CD14-positive monocyte (primary cell): ENCODE results near the gene MYL6B. TPM values are rescaled to one million over a fixed set of nuclear protein-coding genes. Genes with fewer than 3 reads are reported as not detected.

Experiments
- DNase-seq, 3 donors: peaks; one replicate each; pipeline ENCODE4 v3.0.0-alpha.2; 2011 to 2022
- H2AFZ ChIP-seq: 2 replicates; pipeline ENCODE4 v1.6.0; 2012; ENCODE audit warnings: mild to moderate bottlenecking, low read depth, low read length, inconsistent platforms; ENCODE audit not compliant: insufficient read depth, poor library complexity, severe bottlenecking
- H3K27ac ChIP-seq, 2 donors: 1 replicate in 1 of 2; 2 replicates in 1 of 2; pipeline ENCODE4 v1.5.1; 2012 to 2013; ENCODE audit warnings: low read length in 2 of 2, control low read depth in 1 of 2, inconsistent platforms in 1 of 2, low read depth in 1 of 2, mild to moderate bottlenecking in 1 of 2
- H3K27me3 ChIP-seq, 2 donors: one replicate each; pipeline versions ENCODE4 v1.6.0 to v1.6.1; 2011 to 2013; ENCODE audit warnings: low read length in 2 of 2; ENCODE audit not compliant: control insufficient read depth in 2 of 2, insufficient read depth in 2 of 2
- H3K36me3 ChIP-seq, 2 donors: replicated peaks in 1 of 2; 1 replicate in 1 of 2; 2 replicates in 1 of 2; pipeline versions ENCODE4 v1.5.1 to v1.6.1; 2012 to 2013; ENCODE audit warnings: low read length in 2 of 2, control low read depth in 1 of 2, inconsistent platforms in 1 of 2, mild to moderate bottlenecking in 1 of 2; ENCODE audit not compliant: insufficient read depth in 2 of 2, control insufficient read depth in 1 of 2
- H3K4me1 ChIP-seq, 2 donors: 1 replicate in 1 of 2; 2 replicates in 1 of 2; pipeline versions ENCODE4 v1.5.1 to v1.6.1; 2012 to 2013; ENCODE audit warnings: low read length in 2 of 2, control low read depth in 1 of 2, inconsistent platforms in 1 of 2, mild to moderate bottlenecking in 1 of 2, moderate library complexity in 1 of 2; ENCODE audit not compliant: insufficient read depth in 2 of 2, control insufficient read depth in 1 of 2
- H3K4me2 ChIP-seq: replicated peaks from 2 replicates; pipeline ENCODE3; 2012; ENCODE audit warnings: low read length, moderate library complexity, mild to moderate bottlenecking; ENCODE audit not compliant: poor library complexity, severe bottlenecking; ENCODE audit errors: extremely low read depth
- H3K4me3 ChIP-seq, 3 experiments: fragments of 200-600 bp in 1 of 3; sonication (generic) in 1 of 3; replicated peaks in 1 of 3; 1 replicate in 2 of 3; 2 replicates in 1 of 3; pipeline ENCODE4 v1.5.1; 2011 to 2013; ENCODE audit warnings: low read length in 3 of 3, mild to moderate bottlenecking in 3 of 3, control low read depth in 2 of 3, low read depth in 2 of 3, inconsistent platforms in 1 of 3, moderate library complexity in 1 of 3
- H3K79me2 ChIP-seq: 2 replicates; pipeline ENCODE4 v1.6.0; 2012; ENCODE audit warnings: mild to moderate bottlenecking, control low read depth, inconsistent platforms, low read length, moderate library complexity; ENCODE audit not compliant: insufficient read depth
- H3K9ac ChIP-seq: 2 replicates; pipeline ENCODE4 v1.6.0; 2017; ENCODE audit warnings: low read length, mild to moderate bottlenecking; ENCODE audit not compliant: insufficient read depth, poor library complexity, severe bottlenecking
- H3K9me3 ChIP-seq, 2 donors: replicated peaks in 1 of 2; 1 replicate in 1 of 2; 2 replicates in 1 of 2; pipeline versions ENCODE4 v1.5.1 to v1.6.1; 2012 to 2013; ENCODE audit warnings: low read length in 2 of 2, control low read depth in 1 of 2; ENCODE audit not compliant: control insufficient read depth in 1 of 2, insufficient read depth in 1 of 2
- H4K20me1 ChIP-seq: 2 replicates; pipeline ENCODE4 v1.6.0; 2012; ENCODE audit warnings: mild to moderate bottlenecking, low read length, control low read depth, moderate library complexity; ENCODE audit not compliant: insufficient read depth
- H3K27ac Mint-ChIP-seq, 7 donors: one replicate each; pipeline ENCODE4 v1.8.0; 2020; ENCODE audit warnings: mild to moderate bottlenecking in 7 of 7, mixed read lengths in 7 of 7, moderate library complexity in 6 of 7, inconsistent platforms in 2 of 7
- H3K27me3 Mint-ChIP-seq, 3 donors: one replicate each; pipeline ENCODE4 v1.8.0; 2021 to 2022; ENCODE audit warnings: low read depth in 3 of 3, mild to moderate bottlenecking in 3 of 3, mixed read lengths in 3 of 3, moderate library complexity in 3 of 3, inconsistent platforms in 1 of 3
- H3K36me3 Mint-ChIP-seq, 2 donors: one replicate each; pipeline ENCODE4 v1.8.0; 2020; ENCODE audit warnings: mixed read lengths in 2 of 2, inconsistent platforms in 1 of 2, mild to moderate bottlenecking in 1 of 2
- H3K4me1 Mint-ChIP-seq: one replicate; pipeline ENCODE4 v1.8.0; 2020; ENCODE audit warnings: mild to moderate bottlenecking, mixed read lengths
- H3K4me3 Mint-ChIP-seq, 2 donors: one replicate each; pipeline ENCODE4 v1.8.0; 2020; ENCODE audit warnings: mild to moderate bottlenecking in 2 of 2, mixed read lengths in 2 of 2, moderate library complexity in 1 of 2
- H3K9me3 Mint-ChIP-seq, 7 donors: one replicate each; pipeline ENCODE4 v1.8.0; 2020 to 2022; ENCODE audit warnings: mixed read lengths in 7 of 7, mild to moderate bottlenecking in 6 of 7, moderate library complexity in 6 of 7, inconsistent platforms in 2 of 7
- CTCF ChIP-seq: fragments of 200-600 bp; IDR thresholded peaks from one replicate; pipeline ENCODE4 v1.8.0; 2022; ENCODE audit warnings: antibody characterized with exemption, mild to moderate bottlenecking
- WGBS: methylation state at CpG from one replicate; pipeline ENCODE4 v1.1.5; 2013; ENCODE audit warnings: missing lambda C conversion rate; ENCODE audit not compliant: insufficient coverage; 5-methylcytosine and 5-hydroxymethylcytosine counted together
- intact Hi-C, 2 donors: fragments of 100-400 bp; cut with micrococcal nuclease; formaldehyde crosslinking; loops; one replicate each; pipeline versions ENCODE4 v1.15.0 to v1.15.1; 2023
- polyA plus RNA-seq, 3 donors: library from polyadenylated mRNA; depleted of rRNA in 1 of 3; unstranded in 2 of 3; stranded (reverse) in 1 of 3; fragments of 300-500 nt in 2 of 3; fragments of >200 nt in 1 of 3; fragmentation: Illumina TruSeq in 2 of 3; gene quantifications; 1 replicate in 2 of 3; 2 replicates in 1 of 3; pipeline ENCODE4 v1.2.3, GENCODE V29; 2012 to 2021

MYL6B gene
- polyA plus RNA-seq, 3 donors = 2.7 to 4.3 (median 4.1) TPM

- Histone ChIP-seq H3K27ac (peak within 1 kb of the TSS; percentile 92 to 98), H3K4me2 (peak within 1 kb of the TSS; percentile 85), H2AFZ (peak within 1 kb of the TSS; percentile 68), H3K4me1 (peaks cover 30 to 35% of the 10 kb centered on the region in 2 donors), H3K9me3 (no peaks in the 10 kb centered on the region), H3K4me3 (peak within 1 kb of the TSS; percentile 89 to 97 (median 89)), H3K9ac (peak within 1 kb of the TSS; percentile 91), H4K20me1 (peaks cover 27% of the 10 kb centered on the region), H3K36me3 (peaks cover 21 to 39% of the 10 kb centered on the region in 2 donors), H3K79me2 (peaks cover 62% of the 10 kb centered on the region), H3K27me3 (no peaks in the 10 kb centered on the region)
- peaks cover 38% of the 10 kb centered on the region for H3K4me1 Mint-ChIP-seq
- peak within 1 kb of the TSS; percentile 97 to 100 (median 99) for H3K27ac Mint-ChIP-seq
- WGBS = under 1% methylated on average over 60 of the region's 61 CpGs
- no peaks in the 10 kb centered on the region for H3K27me3 Mint-ChIP-seq
- intact Hi-C loops = loop anchor here (2.0 to 10.0 kb wide), 7 partner anchors 34 to 293 kb away; partner anchors contain the start of genes RPS26 (in 2 of the 2), DNAJC14 (in 1 of the 2), MYL6 (in 1 of the 2) and MYL6B (in 1 of the 2)
- peaks cover 36 to 39% of the 10 kb centered on the region in 2 donors for H3K36me3 Mint-ChIP-seq
- H3K9me3 Mint-ChIP-seq = no peaks in the 10 kb centered on the region
- peak; percentile 44 for TF ChIP-seq CTCF
- peak within 1 kb of the TSS; percentile 95 to 98 for H3K4me3 Mint-ChIP-seq
- peak; percentile 100 for DNase-seq
Measured at GRCh38 chr12:56117778-56118687, 34.4 kb upstream of the MYL6B start, which contains the start of gene ZC3H10. ZC3H10 (plus strand) TSS chr12:56118266; CDS start chr12:56120563, 2,297 bp downstream.

DNA sequence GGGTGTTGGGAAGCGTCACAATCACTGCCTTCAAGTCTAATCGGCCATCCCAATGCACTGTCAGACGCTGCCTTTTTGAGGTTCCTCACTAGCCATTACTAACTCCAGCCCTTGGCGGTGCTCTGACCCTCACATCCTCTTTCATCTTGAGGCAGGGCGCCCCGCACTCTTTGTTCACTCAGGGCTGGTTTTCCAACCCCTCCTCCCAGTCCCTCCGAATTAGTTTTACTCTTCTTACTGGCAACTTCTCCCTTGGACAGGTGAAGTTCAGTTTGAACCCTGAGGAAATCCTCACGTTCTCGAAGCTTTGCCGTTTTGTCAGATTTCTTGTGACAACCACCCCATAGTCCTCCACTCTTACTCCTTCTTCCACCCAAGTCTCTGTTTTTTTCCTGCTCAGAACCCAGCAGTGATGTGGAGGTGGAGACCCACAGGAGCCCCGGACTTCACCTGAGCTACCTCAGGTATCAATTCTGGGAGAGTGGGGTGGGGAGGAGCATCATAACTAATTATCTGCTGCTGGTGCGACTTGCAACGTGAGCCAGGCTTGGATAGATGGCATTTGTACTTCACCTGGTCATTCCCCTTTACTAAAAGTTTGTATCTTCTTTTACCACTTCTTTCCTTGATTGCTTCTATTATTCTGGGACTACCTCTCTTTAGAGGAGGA is 33.6 kb upstream of the MYL6B start:
- Histone ChIP-seq H3K27me3 (no peaks in the 10 kb centered on the region), H3K4me3 (peak overlapping the region; percentile 49 to 97 (median 89)), H4K20me1 (peaks cover 28% of the 10 kb centered on the region), H3K27ac (peak overlapping the region; percentile 92 to 98), H3K9me3 (no peaks in the 10 kb centered on the region), H3K36me3 (peaks cover 16 to 31% of the 10 kb centered on the region in 2 donors), H3K4me2 (peak overlapping the region; percentile 85), H3K9ac (peak overlapping the region; percentile 84), H3K79me2 (peaks cover 70% of the 10 kb centered on the region), H2AFZ (peak overlapping the region; percentile 68), H3K4me1 (peaks cover 33 to 42% of the 10 kb centered on the region in 2 donors)
- Mint-ChIP-seq H3K9me3 (no peaks in the 10 kb centered on the region), H3K4me1 (peaks cover 46% of the 10 kb centered on the region), H3K36me3 (peaks cover 28 to 39% of the 10 kb centered on the region in 2 donors), H3K4me3 (peak overlapping the region; percentile 95 to 98), H3K27me3 (no peaks in the 10 kb centered on the region), H3K27ac (peak overlapping the region; percentile 96 to 100 (median 99))
- DNase-seq = peak in 2 of 3 donors; percentile 69 to 80
- intact Hi-C loops = loop anchor here (2.0 to 10.0 kb wide), 7 partner anchors 33 to 294 kb away; partner anchors contain the start of genes RPS26 (in 2 of the 2), DNAJC14 (in 1 of the 2), MYL6 (in 1 of the 2) and MYL6B (in 1 of the 2)
- no peak for TF ChIP-seq CTCF
- WGBS = 6% methylated on average over 12 of the region's 13 CpGs
